ENCODE results near the gene RUNDC1. TPM values are rescaled to one million over a fixed set of nuclear protein-coding genes. Genes with fewer than 3 reads are reported as not detected.

RUNDC1 gene
- total RNA-seq = 12.2 and 13.4 TPM in 2 replicates

GRCh38 chr17:42980274-42980765 lies at the start of gene RUNDC1:
Gene RUNDC1 (plus strand): TSS chr17:42980565. CDS start chr17:42980577, 12 bp downstream.

GRCh38 chr17:42964161-42964932 lies 16.0 kb upstream of the RUNDC1 start, which contains the start of gene AARSD1:
Gene AARSD1 (minus strand): TSS chr17:42964454. CDS start chr17:42964440, 14 bp downstream.

GRCh38 chr17:42979511-42980273 lies 673 bp upstream of the RUNDC1 start, which contains the start of gene PTGES3L:
Gene PTGES3L (minus strand): TSS chr17:42980080. CDS start chr17:42980053, 27 bp downstream.

GRCh38 chr17:42997984-42998938 lies 17.9 kb downstream of the RUNDC1 start, which contains the start of gene RPL27:
Gene RPL27 (plus strand): TSS chr17:42998419. CDS start chr17:42998751, 332 bp downstream.

GRCh38 chr17:43006639-43007551 lies 26.5 kb downstream of the RUNDC1 start, which contains the start of gene IFI35:
Gene IFI35 (plus strand): TSS chr17:43006784. CDS start chr17:43006948, 164 bp downstream.

GRCh38 chr17:43021741-43022512 lies 41.6 kb downstream of the RUNDC1 start, which contains the start of gene VAT1:
Gene VAT1 (minus strand): TSS chr17:43022385. CDS start chr17:43022322, 63 bp downstream.

GRCh38 chr17:43024407-43025289 lies 44.3 kb downstream of the RUNDC1 start, which contains the start of gene RND2:
Gene RND2 (plus strand): TSS chr17:43025231. CDS start chr17:43025348, 117 bp downstream.

Other genes with a start within 250 kb of the RUNDC1 start
- 18.6 and 24.0 TPM in 2 replicates for gene EZH1, start 235.5 kb upstream of the RUNDC1 start, total RNA-seq
- gene RAMP2, start 219.3 kb upstream of the RUNDC1 start, total RNA-seq = 0.37 TPM in 1 of 2 replicates, not detected in the other
- gene VPS25, start 207.1 kb upstream of the RUNDC1 start, total RNA-seq = 62.7 and 87.4 TPM in 2 replicates
- gene WNK4, start 200.0 kb upstream of the RUNDC1 start, total RNA-seq = 2.9 and 4.3 TPM in 2 replicates
- gene COA3, start 181.9 kb upstream of the RUNDC1 start, total RNA-seq = 58.2 and 72.0 TPM in 2 replicates
- gene CNTD1, start 181.7 kb upstream of the RUNDC1 start, total RNA-seq = 0.37 TPM in 1 of 2 replicates, not detected in the other
- gene BECN1, start 156.3 kb upstream of the RUNDC1 start, total RNA-seq = 107 and 110 TPM in 2 replicates
- gene PSME3, start 147.2 kb upstream of the RUNDC1 start, total RNA-seq = 58.4 and 103 TPM in 2 replicates
- 0.33 and 0.75 TPM in 2 replicates for gene AOC2, start 136.0 kb upstream of the RUNDC1 start, total RNA-seq
- 0.11 and 0.12 TPM in 2 replicates for gene AOC3, start 129.4 kb upstream of the RUNDC1 start, total RNA-seq
- not detected in 2 replicates for gene G6PC1, start 79.8 kb upstream of the RUNDC1 start, total RNA-seq
- 25.2 and 25.3 TPM in 2 replicates for gene AARSD1, start 16.1 kb upstream of the RUNDC1 start, total RNA-seq
- 0.12 and 0.44 TPM in 2 replicates for gene PTGES3L, start 485 bp upstream of the RUNDC1 start, total RNA-seq
- 858 and 1,281 TPM in 2 replicates for gene RPL27, start 17.9 kb downstream of the RUNDC1 start, total RNA-seq
- gene IFI35, start 26.2 kb downstream of the RUNDC1 start, total RNA-seq = 26.0 and 32.0 TPM in 2 replicates
- gene VAT1, start 41.8 kb downstream of the RUNDC1 start, total RNA-seq = 179 and 300 TPM in 2 replicates
- gene RND2, start 44.7 kb downstream of the RUNDC1 start, total RNA-seq = 0.44 and 0.50 TPM in 2 replicates
- 20.0 and 47.0 TPM in 2 replicates for gene BRCA1, start 144.8 kb downstream of the RUNDC1 start, total RNA-seq
- gene NBR1, start 190.6 kb downstream of the RUNDC1 start, total RNA-seq = 96.4 and 131 TPM in 2 replicates
- 2.9 and 3.5 TPM in 2 replicates for gene TMEM106A, start 231.3 kb downstream of the RUNDC1 start, total RNA-seq
- not detected in 2 replicates for gene CCDC200, start 248.1 kb downstream of the RUNDC1 start, total RNA-seq

Measured in uterine smooth muscle cell (primary cell).